Mammary epithelial cell (primary cell): Measurements from ENCODE around the gene VENTX.

Experiments
- EZH2 ChIP-seq: IDR thresholded peaks from 2 replicates; pipeline ENCODE4 v1.6.1; 2012; ENCODE audit warnings: low read length, inconsistent platforms, borderline replicate concordance
- TF ChIP-seq, protein P1 (sequence below), 2 donors: IDR thresholded peaks in 1 of 2; conservative IDR thresholded peaks in 1 of 2; 2 replicates each; pipeline ENCODE4 v1.5.1; 2011 to 2012; ENCODE audit warnings: inconsistent platforms in 2 of 2, low read length in 2 of 2, mild to moderate bottlenecking in 2 of 2, control low read depth in 1 of 2, low read depth in 1 of 2; ENCODE audit not compliant: insufficient read depth in 1 of 2; ENCODE audit errors: extremely low read depth in 1 of 2

DNA sequence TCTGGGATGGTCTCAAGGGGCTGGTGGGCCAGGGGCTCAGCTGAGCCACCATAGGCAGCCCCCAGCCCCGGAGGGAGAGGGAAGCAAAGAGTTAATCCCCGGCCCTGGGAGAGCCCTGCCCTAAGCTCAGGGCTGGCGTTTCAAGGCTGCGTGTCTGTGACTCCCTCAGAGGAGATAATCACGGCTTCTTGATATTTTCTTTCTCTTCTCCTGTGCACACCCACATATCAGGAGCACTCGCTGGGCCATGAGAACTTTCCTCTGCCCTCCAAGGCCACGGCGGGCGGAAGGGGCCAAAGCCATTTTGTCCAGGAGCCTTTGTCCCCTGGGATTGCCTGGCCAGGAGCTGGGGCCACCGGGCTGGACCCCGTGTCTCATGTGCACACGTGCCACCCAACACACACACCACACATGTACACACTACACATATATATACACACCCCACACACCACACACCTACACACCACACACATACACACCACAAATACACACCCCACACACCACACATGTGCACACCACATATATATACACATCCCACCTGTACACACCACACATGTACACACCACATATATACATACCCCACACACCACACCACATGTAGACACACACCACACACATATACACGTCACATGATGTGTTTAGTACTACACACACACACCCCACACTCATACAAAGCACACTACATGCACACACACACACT lies 16.9 kb downstream of the VENTX start:
- TF ChIP-seq, protein P1, sequence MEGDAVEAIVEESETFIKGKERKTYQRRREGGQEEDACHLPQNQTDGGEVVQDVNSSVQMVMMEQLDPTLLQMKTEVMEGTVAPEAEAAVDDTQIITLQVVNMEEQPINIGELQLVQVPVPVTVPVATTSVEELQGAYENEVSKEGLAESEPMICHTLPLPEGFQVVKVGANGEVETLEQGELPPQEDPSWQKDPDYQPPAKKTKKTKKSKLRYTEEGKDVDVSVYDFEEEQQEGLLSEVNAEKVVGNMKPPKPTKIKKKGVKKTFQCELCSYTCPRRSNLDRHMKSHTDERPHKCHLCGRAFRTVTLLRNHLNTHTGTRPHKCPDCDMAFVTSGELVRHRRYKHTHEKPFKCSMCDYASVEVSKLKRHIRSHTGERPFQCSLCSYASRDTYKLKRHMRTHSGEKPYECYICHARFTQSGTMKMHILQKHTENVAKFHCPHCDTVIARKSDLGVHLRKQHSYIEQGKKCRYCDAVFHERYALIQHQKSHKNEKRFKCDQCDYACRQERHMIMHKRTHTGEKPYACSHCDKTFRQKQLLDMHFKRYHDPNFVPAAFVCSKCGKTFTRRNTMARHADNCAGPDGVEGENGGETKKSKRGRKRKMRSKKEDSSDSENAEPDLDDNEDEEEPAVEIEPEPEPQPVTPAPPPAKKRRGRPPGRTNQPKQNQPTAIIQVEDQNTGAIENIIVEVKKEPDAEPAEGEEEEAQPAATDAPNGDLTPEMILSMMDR (conservative IDR thresholded peaks at IDR 0.05 in 1 of 2, IDR thresholded peaks at IDR 0.05 in 1 of 2; ENCODE audit: extremely low read depth in 1 of 2, insufficient read depth in 1 of 2, low read depth in 1 of 2, low read length in 2 of 2), result no peak
- TF ChIP-seq EZH2, result no peak
